ENCODE results near the gene OPCML.

DNA sequence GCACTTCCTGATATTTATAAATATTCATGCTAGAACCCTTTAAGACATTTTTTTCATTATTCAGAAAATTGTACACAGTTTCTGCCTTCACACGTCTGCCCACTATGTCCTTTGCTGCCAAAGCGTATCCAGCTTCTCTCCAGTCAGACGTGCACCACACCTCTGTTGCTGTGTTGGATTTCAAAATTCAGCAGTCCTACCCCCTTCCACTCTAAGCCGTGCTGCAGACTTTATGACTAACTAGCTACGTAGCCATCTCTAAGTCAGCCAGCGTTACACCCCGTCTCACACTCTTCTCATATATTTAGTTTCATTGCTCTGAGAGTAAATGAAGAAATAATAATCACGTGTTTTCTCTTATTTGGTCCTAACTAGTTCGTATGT is 28.2 kb upstream of the OPCML start:
- TF ChIP-seq RARB (CRISPR knock-in tag; IDR thresholded peaks at IDR 0.05) (no peak), ZNF70 (CRISPR knock-in tag; IDR thresholded peaks at IDR 0.05) (no peak), ZFP3 (CRISPR knock-in tag; IDR thresholded peaks at IDR 0.05) (no peak), BACH2 (CRISPR knock-in tag; IDR thresholded peaks at IDR 0.05; ENCODE audit: borderline replicate concordance) (no peak), CSDC2 (CRISPR knock-in tag; IDR thresholded peaks at IDR 0.05) (no peak), ZFP30 (CRISPR knock-in tag; IDR thresholded peaks at IDR 0.05) (no peak), TOX (CRISPR knock-in tag; IDR thresholded peaks at IDR 0.05; ENCODE audit: borderline replicate concordance) (no peak), ESRRG (CRISPR knock-in tag; IDR thresholded peaks at IDR 0.05) (no peak), ZNF8 (CRISPR knock-in tag; IDR thresholded peaks at IDR 0.05) (no peak)
- TF ChIP-seq, protein P1, sequence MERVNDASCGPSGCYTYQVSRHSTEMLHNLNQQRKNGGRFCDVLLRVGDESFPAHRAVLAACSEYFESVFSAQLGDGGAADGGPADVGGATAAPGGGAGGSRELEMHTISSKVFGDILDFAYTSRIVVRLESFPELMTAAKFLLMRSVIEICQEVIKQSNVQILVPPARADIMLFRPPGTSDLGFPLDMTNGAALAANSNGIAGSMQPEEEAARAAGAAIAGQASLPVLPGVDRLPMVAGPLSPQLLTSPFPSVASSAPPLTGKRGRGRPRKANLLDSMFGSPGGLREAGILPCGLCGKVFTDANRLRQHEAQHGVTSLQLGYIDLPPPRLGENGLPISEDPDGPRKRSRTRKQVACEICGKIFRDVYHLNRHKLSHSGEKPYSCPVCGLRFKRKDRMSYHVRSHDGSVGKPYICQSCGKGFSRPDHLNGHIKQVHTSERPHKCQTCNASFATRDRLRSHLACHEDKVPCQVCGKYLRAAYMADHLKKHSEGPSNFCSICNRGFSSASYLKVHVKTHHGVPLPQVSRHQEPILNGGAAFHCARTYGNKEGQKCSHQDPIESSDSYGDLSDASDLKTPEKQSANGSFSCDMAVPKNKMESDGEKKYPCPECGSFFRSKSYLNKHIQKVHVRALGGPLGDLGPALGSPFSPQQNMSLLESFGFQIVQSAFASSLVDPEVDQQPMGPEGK (CRISPR knock-in tag; IDR thresholded peaks at IDR 0.05; ENCODE audit: borderline replicate concordance): no peak
- TF ChIP-seq, protein P2, sequence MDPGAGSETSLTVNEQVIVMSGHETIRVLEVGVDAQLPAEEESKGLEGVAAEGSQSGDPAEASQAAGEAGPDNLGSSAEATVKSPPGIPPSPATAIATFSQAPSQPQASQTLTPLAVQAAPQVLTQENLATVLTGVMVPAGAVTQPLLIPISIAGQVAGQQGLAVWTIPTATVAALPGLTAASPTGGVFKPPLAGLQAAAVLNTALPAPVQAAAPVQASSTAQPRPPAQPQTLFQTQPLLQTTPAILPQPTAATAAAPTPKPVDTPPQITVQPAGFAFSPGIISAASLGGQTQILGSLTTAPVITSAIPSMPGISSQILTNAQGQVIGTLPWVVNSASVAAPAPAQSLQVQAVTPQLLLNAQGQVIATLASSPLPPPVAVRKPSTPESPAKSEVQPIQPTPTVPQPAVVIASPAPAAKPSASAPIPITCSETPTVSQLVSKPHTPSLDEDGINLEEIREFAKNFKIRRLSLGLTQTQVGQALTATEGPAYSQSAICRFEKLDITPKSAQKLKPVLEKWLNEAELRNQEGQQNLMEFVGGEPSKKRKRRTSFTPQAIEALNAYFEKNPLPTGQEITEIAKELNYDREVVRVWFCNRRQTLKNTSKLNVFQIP (CRISPR knock-in tag; IDR thresholded peaks at IDR 0.05; ENCODE audit: borderline replicate concordance, low read depth): no peak

Data from SK-N-SH treated with all-trans-retinoic acid at 6 μM for 48 hours (cell line).